T-helper 1 cell (primary cell): Measurements from ENCODE around the gene ANK3.

Source experiments
- DNase-seq, 5 donors: peaks; one replicate each; pipeline ENCODE4 v3.0.0-alpha.2; 2012 to 2020

ANK3 gene

GRCh38 chr10:60134548-60134947, 255.1 kb downstream of the ANK3 start:
- DNase-seq = no peak

GRCh38 chr10:60130130-60130579, 259.5 kb downstream of the ANK3 start:
- no peak for DNase-seq

GRCh38 chr10:60125895-60126294, 263.8 kb downstream of the ANK3 start:
- DNase-seq = no peak

- DNase-seq = no peak
Observed at GRCh38 chr10:60124536-60124935, 265.1 kb downstream of the ANK3 start.

DNA sequence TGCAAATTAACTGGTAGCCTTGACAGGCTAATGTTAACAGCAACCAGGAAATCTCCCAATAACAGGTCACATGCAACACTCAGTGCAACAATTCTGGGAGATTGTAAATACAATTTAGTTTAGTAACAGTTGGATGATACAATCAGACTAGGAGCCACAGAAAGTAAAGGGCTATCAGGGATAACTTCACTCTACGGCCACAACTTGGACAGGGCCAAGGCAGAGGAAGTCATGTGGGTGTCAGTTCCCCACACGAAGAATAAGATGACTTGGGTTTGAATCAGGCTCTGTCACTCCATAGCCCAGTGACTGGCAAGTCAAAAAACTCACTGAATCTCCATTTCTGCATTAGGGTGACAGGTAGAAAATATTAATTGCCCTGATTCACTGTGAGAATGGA, 266.0 kb downstream of the ANK3 start:
- DNase-seq = no peak

DNA sequence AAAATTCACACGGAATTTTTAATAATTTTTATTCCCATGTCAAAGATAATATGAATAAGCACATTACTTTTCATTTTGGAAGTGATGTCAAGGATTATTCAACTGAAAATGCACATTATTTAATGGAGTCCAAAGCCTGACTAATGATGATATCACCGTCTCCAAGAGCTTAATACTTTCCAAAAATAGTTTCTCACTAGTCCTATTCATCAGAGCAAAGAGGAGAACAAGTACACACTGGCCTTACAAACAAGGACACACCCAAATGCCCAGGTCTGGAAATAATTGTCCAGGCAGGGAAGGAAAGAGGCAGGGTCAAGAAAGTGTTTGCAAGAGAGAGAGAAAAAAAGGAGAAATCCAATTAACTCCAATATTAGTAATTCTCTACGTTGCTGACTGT, 266.5 kb downstream of the ANK3 start:
- no peak for DNase-seq

- DNase-seq = no peak
Observed at GRCh38 chr10:60122190-60122589, 267.5 kb downstream of the ANK3 start.

- peak in 1 of 5 donors; percentile 50 for DNase-seq
Observed at GRCh38 chr10:60114765-60115586, 274.7 kb downstream of the ANK3 start.

DNA sequence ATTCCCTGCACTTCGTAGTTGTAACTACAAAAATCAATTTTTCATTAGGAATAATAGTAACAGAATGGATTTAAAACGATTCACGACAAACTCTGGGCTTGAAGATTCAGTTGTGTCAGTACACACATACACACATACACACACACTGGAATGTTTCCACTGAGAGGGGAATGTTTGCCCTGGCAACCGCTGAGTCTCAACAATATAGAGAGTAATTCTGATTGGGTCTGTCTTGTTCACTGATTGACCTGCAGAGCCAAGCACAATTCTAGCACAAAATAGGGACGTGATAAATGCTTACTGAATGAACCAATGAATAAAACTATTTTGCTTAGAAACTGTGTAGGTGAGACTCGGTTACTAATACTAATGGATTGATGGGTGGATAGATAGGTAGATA, 278.9 kb downstream of the ANK3 start:
- no peak for DNase-seq

- no peak for DNase-seq
Observed at GRCh38 chr10:60107308-60107976, 282.2 kb downstream of the ANK3 start.

GRCh38 chr10:60105295-60105695, 284.4 kb downstream of the ANK3 start:
- DNase-seq = no peak

- no peak for DNase-seq
Observed at GRCh38 chr10:60101821-60102220, 287.9 kb downstream of the ANK3 start.

DNA sequence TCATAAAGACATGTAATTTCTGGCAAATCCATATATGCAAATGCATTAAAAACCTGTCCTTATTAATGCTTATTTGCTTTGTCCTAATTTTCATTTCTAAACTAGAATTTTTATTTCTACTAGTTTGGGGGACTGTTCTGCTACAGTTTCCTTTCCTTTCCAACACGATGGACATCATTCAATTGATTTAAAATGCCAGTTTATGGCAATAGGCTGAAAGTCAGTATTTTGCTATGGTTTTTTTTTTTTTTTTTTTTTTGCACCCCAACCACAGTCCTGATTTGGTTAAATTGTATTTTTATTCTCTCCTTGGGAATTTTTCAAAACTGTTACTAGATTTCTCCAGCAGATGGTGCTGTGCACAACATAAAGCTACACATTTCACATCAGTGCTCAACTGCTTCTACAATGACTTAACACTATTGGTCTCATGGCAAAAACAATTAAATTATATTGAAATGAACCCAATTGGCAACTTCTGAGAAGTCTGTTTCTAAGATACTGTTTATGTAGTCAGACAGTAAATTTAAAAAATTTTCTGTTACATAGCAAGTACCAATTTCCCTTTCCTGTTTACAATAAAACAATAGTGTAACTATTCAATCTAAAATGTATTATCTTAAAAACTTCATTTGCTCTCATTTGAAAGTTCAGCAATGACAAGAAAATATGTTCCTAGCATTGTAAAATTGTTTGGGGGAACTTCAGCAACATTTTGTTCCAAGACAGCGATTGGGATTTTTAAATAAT, 289.5 kb downstream of the ANK3 start:
- peak in 1 of 5 donors; percentile 28 for DNase-seq

- no peak for DNase-seq
Observed at GRCh38 chr10:60098677-60099601, 290.7 kb downstream of the ANK3 start.

- DNase-seq = no peak
Observed at GRCh38 chr10:60096761-60097513, 292.7 kb downstream of the ANK3 start.

- no peak for DNase-seq
Observed at GRCh38 chr10:60093317-60093716, 296.4 kb downstream of the ANK3 start.

DNA sequence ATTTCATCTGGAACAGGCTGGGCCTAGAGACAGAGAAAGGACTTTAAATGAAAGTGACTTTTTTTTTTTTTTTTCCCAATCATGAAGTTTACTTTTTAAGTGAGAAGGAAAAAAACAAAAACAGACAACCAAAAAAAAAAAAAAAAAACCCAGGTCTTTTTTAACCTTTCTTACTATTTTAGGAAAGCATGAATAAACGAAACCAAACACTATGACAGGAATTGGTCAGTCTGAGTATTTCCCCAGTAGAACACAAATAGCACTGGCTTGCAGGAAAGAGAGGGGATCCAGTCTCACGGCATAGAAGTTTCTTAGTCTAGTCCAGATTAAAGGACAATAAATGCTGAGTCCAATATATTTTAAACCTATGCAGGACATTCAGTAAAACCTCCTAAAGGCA, 302.8 kb downstream of the ANK3 start:
- DNase-seq = no peak

DNA sequence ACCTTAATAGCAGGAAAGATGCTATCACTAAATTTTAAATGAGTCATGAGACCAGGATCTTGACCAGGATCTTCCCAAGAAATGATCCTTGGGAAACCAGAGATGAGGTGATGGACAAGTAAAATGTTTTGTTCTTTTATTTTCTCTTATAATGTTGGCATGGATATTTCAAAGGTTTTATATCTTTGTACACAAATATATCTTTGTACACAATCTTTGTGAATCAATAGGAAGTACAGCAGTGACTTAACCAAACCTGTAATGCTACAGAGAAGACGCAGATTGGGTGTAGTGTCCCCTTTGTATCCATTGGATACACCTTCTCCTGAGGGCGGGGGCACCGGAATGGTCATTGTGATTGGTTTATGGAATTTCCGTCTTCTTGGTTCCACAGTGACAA, 303.3 kb downstream of the ANK3 start:
- no peak for DNase-seq

- no peak for DNase-seq
Observed at GRCh38 chr10:60082744-60083344, 306.8 kb downstream of the ANK3 start.

- no peak for DNase-seq
Observed at GRCh38 chr10:60082341-60082740, 307.3 kb downstream of the ANK3 start.
